ENCODE measurements around the gene ACOX3.

DNA sequence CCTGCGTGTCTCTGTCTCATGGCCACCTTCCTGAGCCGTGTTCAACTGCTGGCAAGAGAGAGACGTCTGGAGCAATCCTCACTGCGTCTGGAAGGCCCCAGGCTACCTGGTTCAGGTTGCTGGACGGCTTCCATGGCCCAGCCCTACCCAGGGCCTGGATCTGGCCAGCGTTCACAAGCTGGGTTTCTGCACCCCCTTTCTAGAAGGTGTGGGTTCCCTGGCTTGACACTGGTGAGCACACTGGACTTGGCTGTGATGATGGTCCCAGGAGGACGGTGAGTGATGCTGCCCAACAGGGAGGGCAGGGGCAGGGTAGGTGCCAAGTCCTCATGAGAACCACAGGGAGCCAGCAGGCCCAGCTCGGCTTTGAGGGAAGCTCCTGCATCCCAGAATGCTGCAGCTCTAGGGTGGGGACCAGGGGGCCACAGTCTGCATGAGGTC lies 107.6 kb downstream of the ACOX3 start:
- no peak for TF ChIP-seq NFXL1 (CRISPR knock-in tag; IDR thresholded peaks at IDR 0.05)
- TF ChIP-seq FOXK1 (CRISPR knock-in tag; IDR thresholded peaks at IDR 0.05; ENCODE audit: borderline replicate concordance), result no peak
- no peak for TF ChIP-seq EZH2 (IDR thresholded peaks at IDR 0.05; ENCODE audit: borderline replicate concordance, low read depth, low read length)
- TF ChIP-seq ZNF75A (CRISPR knock-in tag; IDR thresholded peaks at IDR 0.05), result no peak
- TF ChIP-seq MECOM (CRISPR knock-in tag; IDR thresholded peaks at IDR 0.05), result no peak
- no peak for TF ChIP-seq TEAD4 (IDR thresholded peaks at IDR 0.05; ENCODE audit: low read length)
- TF ChIP-seq TEAD4 (CRISPR knock-in tag; IDR thresholded peaks at IDR 0.05; ENCODE audit: borderline replicate concordance), result no peak
- TF ChIP-seq, protein P1, sequence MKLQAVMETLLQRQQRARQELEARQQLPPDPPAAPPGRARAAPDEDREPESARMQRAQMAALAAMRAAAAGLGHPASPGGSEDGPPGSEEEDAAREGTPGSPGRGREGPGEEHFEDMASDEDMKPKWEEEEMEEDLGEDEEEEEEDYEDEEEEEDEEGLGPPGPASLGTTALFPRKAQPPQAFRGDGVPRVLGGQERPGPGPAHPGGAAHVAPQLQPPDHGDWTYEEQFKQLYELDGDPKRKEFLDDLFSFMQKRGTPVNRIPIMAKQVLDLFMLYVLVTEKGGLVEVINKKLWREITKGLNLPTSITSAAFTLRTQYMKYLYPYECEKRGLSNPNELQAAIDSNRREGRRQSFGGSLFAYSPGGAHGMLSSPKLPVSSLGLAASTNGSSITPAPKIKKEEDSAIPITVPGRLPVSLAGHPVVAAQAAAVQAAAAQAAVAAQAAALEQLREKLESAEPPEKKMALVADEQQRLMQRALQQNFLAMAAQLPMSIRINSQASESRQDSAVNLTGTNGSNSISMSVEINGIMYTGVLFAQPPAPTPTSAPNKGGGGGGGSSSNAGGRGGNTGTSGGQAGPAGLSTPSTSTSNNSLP (IDR thresholded peaks at IDR 0.05; ENCODE audit: borderline replicate concordance, low read depth, low read length), result no peak
- no peak for TF ChIP-seq U2AF1 (optimal IDR thresholded peaks at IDR 0.05; ENCODE audit: low read depth, low read length)

Measured in K562 (cell line).